ENCODE measurements around the gene MORN1. TPM values are rescaled to one million over a fixed set of nuclear protein-coding genes. Genes with fewer than 3 reads are reported as not detected.
A peak's percentile ranks its signal among the peaks of the same experiment; 100 is the strongest.

Gene MORN1
- total RNA-seq, 4 donors from 2014 or later, result 0.59 to 20.0 (median 9.5) TPM

DNA sequence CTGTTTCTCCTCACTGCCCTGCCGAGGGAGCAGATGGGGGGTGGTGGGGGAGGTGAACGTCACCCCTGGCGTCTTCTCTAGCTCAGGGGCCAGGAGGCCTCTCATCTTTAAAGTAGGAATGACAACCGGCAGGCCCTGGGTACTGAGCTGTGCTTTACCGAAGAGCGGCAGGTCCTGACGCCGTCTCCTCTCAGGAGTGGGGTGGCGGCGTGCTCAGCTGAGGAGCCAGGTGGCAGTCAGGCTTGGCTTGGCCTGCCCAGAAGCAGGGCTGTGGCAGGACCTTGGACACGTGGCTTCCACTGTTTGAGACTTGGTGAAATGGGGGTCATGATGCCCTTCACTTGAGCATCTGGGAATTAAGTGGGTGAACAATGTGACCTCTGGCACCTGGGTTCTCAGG is 3.4 kb upstream of the MORN1 start:
- H3K27me3 ChIP-seq, result no peaks in the 10 kb centered on the region
- H3K36me3 ChIP-seq, result no peaks in the 10 kb centered on the region
- H3K4me3 ChIP-seq, result no peak overlapping the region
- DNase-seq, result no peak
- peaks cover 0 to 7% of the 10 kb centered on the region in 2 donors for H3K4me1 ChIP-seq
- no peak overlapping the region for H3K27ac ChIP-seq
- no peaks in the 10 kb centered on the region for H3K9me3 ChIP-seq
- TF ChIP-seq, protein P1, sequence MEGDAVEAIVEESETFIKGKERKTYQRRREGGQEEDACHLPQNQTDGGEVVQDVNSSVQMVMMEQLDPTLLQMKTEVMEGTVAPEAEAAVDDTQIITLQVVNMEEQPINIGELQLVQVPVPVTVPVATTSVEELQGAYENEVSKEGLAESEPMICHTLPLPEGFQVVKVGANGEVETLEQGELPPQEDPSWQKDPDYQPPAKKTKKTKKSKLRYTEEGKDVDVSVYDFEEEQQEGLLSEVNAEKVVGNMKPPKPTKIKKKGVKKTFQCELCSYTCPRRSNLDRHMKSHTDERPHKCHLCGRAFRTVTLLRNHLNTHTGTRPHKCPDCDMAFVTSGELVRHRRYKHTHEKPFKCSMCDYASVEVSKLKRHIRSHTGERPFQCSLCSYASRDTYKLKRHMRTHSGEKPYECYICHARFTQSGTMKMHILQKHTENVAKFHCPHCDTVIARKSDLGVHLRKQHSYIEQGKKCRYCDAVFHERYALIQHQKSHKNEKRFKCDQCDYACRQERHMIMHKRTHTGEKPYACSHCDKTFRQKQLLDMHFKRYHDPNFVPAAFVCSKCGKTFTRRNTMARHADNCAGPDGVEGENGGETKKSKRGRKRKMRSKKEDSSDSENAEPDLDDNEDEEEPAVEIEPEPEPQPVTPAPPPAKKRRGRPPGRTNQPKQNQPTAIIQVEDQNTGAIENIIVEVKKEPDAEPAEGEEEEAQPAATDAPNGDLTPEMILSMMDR (IDR thresholded peaks at IDR 0.05), result no peak
- TF ChIP-seq POLR2A (IDR thresholded peaks at IDR 0.05), result no peak
- intact Hi-C loops (cut with DNase I; ENCODE audit: low total_unique reads), result no loop called here

GRCh38 chr1:2394220-2394619 is 2.9 kb upstream of the MORN1 start:
- Histone ChIP-seq H3K4me3 (no peak overlapping the region), H3K4me1 (peaks cover 0 to 7% of the 10 kb centered on the region in 2 donors), H3K27ac (no peak overlapping the region), H3K27me3 (no peaks in the 10 kb centered on the region), H3K9me3 (no peaks in the 10 kb centered on the region), H3K36me3 (no peaks in the 10 kb centered on the region)
- TF ChIP-seq, protein P1 (IDR thresholded peaks at IDR 0.05), result no peak
- TF ChIP-seq POLR2A (IDR thresholded peaks at IDR 0.05), result no peak
- DNase-seq, result no peak
- intact Hi-C loops (cut with DNase I; ENCODE audit: low total_unique reads), result no loop called here

DNA sequence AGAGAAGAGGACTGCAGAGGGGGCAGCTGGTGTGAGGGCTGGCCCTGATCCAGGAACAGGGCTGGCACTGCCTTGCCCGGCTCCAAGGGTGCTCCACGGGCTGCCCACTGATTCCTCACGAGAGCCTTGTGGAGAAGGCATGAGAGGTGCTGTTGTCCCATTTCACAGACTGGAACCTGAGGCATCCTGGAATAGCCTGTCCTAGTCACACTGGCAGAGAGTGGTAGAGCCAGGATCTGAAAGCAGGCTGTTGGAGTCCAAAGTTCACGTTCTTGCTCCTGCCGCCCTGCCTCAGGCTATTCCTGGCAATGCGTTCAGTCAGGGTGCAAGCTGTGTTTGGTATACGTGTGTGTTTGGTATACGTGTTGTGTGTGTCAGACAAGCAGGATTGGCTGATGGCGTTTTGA is 2.1 kb upstream of the MORN1 start:
- no peak overlapping the region for H3K27ac ChIP-seq
- intact Hi-C loops (cut with DNase I; ENCODE audit: low total_unique reads), result no loop called here
- no peaks in the 10 kb centered on the region for H3K27me3 ChIP-seq
- H3K36me3 ChIP-seq, result no peaks in the 10 kb centered on the region
- peaks cover 0 to 7% of the 10 kb centered on the region in 2 donors for H3K4me1 ChIP-seq
- no peaks in the 10 kb centered on the region for H3K9me3 ChIP-seq
- TF ChIP-seq POLR2A (IDR thresholded peaks at IDR 0.05), result no peak
- TF ChIP-seq, protein P1 (IDR thresholded peaks at IDR 0.05), result no peak
- no peak overlapping the region for H3K4me3 ChIP-seq
- DNase-seq, result no peak

DNA sequence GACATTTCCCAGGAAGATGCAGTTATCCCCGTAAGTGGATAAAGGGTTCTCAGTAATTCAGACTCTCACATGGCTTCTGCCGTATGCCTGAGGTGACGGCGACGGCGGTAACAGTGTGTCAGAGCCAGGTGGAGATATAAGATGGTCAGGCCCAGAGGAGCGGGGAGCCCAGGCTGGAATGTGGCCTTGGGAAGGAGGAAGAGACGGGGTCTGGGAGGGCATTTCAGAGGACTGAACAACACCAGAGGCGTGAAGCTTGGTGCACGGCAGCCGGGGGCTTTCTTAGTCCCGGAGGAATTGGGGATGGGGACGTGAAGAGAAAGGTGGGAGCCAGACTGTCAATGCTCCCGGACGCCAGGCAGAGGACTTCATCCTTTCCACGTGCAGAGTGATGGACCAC is 1.3 kb upstream of the MORN1 start:
- Histone ChIP-seq H3K27ac (peak overlapping the region in 1 of 2 donors; percentile 71), H3K9me3 (no peaks in the 10 kb centered on the region), H3K27me3 (no peaks in the 10 kb centered on the region), H3K4me1 (peaks cover 0 to 7% of the 10 kb centered on the region in 2 donors), H3K36me3 (no peaks in the 10 kb centered on the region), H3K4me3 (peak overlapping the region; percentile 57 to 87)
- no peak for DNase-seq
- TF ChIP-seq, protein P1 (IDR thresholded peaks at IDR 0.05), result no peak
- TF ChIP-seq POLR2A (IDR thresholded peaks at IDR 0.05), result no peak
- intact Hi-C loops (cut with DNase I; ENCODE audit: low total_unique reads), result no loop called here

DNA sequence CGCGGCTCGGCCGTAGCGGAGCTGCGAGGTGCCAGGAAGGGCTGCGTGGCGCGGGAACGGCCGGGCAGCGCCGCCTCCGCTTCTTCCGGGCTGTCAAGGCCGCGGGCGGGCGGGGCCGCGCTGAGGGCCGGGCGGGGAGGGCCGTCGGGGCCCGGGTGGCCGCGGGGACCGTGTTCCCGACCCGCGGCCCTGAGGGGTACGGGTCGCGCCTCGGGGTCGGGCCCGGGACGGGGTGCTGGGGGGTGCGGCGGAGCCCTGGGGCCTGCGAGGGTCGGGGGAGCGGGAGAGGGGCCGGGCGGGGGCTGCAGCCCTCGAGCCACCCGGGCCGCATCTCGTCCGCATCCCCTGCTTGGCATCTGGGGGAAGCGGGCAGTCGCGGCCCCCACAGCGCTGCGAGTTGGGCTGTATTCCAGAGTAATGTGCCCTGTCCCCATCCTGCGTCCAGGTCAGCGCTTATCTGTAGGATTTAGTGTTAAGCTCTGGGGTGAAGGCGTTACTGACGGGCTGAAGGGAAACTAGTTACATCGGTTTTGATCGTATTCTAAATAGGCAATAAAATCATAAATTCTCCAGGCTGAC is 666 bp upstream of the MORN1 start:
- H3K27me3 ChIP-seq, result no peaks in the 10 kb centered on the region
- H3K36me3 ChIP-seq, result no peaks in the 10 kb centered on the region
- TF ChIP-seq POLR2A (IDR thresholded peaks at IDR 0.05), result no peak
- TF ChIP-seq, protein P1 (IDR thresholded peaks at IDR 0.05), result no peak
- peak overlapping the region; percentile 57 to 87 for H3K4me3 ChIP-seq
- DNase-seq, result peak in 1 of 2 donors; percentile 36
- H3K4me1 ChIP-seq, result peaks cover 0 to 7% of the 10 kb centered on the region in 2 donors
- no peaks in the 10 kb centered on the region for H3K9me3 ChIP-seq
- intact Hi-C loops (cut with DNase I; ENCODE audit: low total_unique reads), result no loop called here
- H3K27ac ChIP-seq, result peak overlapping the region; percentile 71 to 86

All from uterus (tissue), 4 donors.